Osteocyte (in vitro differentiated cells): ENCODE results near the gene ANKRD28. TPM values are rescaled to one million over a fixed set of nuclear protein-coding genes. Genes with fewer than 3 reads are reported as not detected.

Experiments used
- DNase-seq: peaks from one replicate; pipeline ENCODE4 v3.0.0; 2021; ENCODE audit warnings: mixed read lengths; ENCODE audit not compliant: unreplicated experiment; ENCODE audit errors: extremely low spot score
- H3K27ac Mint-ChIP-seq: one replicate; pipeline ENCODE4 v1.8.0; 2021; ENCODE audit warnings: mild to moderate bottlenecking, mixed read lengths; ENCODE audit not compliant: unreplicated experiment
- H3K27me3 Mint-ChIP-seq: one replicate; pipeline ENCODE4 v1.8.0; 2021; ENCODE audit warnings: mixed read lengths; ENCODE audit not compliant: unreplicated experiment
- H3K36me3 Mint-ChIP-seq: one replicate; pipeline ENCODE4 v1.8.0; 2021; ENCODE audit warnings: mixed read lengths; ENCODE audit not compliant: unreplicated experiment
- H3K4me1 Mint-ChIP-seq: one replicate; pipeline ENCODE4 v1.8.0; 2021; ENCODE audit warnings: mixed read lengths; ENCODE audit not compliant: unreplicated experiment
- H3K4me3 Mint-ChIP-seq: one replicate; pipeline ENCODE4 v1.8.0; 2021; ENCODE audit warnings: mild to moderate bottlenecking, moderate library complexity, mixed read lengths; ENCODE audit not compliant: unreplicated experiment
- H3K9me3 Mint-ChIP-seq: one replicate; pipeline ENCODE4 v1.8.0; 2021; ENCODE audit warnings: mixed read lengths; ENCODE audit not compliant: unreplicated experiment
- CTCF ChIP-seq: fragments of 200-600 bp; sonication (generic); IDR thresholded peaks from 2 replicates; pipeline ENCODE4 v1.5.0; 2021; ENCODE audit warnings: antibody characterized with exemption, mild to moderate bottlenecking, moderate library complexity
- total RNA-seq: library from RNA; stranded (reverse); gene quantifications from 2 replicates; pipeline ENCODE4 v1.2.1, GENCODE V29; 2021

Gene ANKRD28
- total RNA-seq, 1 donor from 2014 or later: 151 TPM

GRCh38 chr3:15803921-15804320, 6.1 kb upstream of the ANKRD28 start:
- H3K4me1 Mint-ChIP-seq: peaks cover 43% of the 10 kb centered on the region
- no peak for DNase-seq
- H3K27ac Mint-ChIP-seq: no peak overlapping the region
- no peaks in the 10 kb centered on the region for H3K27me3 Mint-ChIP-seq
- H3K9me3 Mint-ChIP-seq: no peaks in the 10 kb centered on the region
- no peak for TF ChIP-seq CTCF
- no peaks in the 10 kb centered on the region for H3K36me3 Mint-ChIP-seq
- no peak overlapping the region for H3K4me3 Mint-ChIP-seq

- H3K4me1 Mint-ChIP-seq: peaks cover 46% of the 10 kb centered on the region
Measured at GRCh38 chr3:15801298-15801697, 3.5 kb upstream of the ANKRD28 start.

GRCh38 chr3:15800780-15801179, 3.0 kb upstream of the ANKRD28 start:
- H3K27ac Mint-ChIP-seq: peak overlapping the region; percentile 17
- H3K4me3 Mint-ChIP-seq: no peak overlapping the region
- peaks cover 2% of the 10 kb centered on the region for H3K36me3 Mint-ChIP-seq
- DNase-seq: no peak
- H3K9me3 Mint-ChIP-seq: no peaks in the 10 kb centered on the region
- no peak for TF ChIP-seq CTCF
- peaks cover 41% of the 10 kb centered on the region for H3K4me1 Mint-ChIP-seq
- H3K27me3 Mint-ChIP-seq: no peaks in the 10 kb centered on the region

More at GRCh38 chr3:15801298-15801697, 3.5 kb upstream of the ANKRD28 start:
- no peak for TF ChIP-seq CTCF
- H3K4me3 Mint-ChIP-seq: no peak overlapping the region
- no peak overlapping the region for H3K27ac Mint-ChIP-seq
- no peaks in the 10 kb centered on the region for H3K9me3 Mint-ChIP-seq
- H3K27me3 Mint-ChIP-seq: no peaks in the 10 kb centered on the region
- H3K36me3 Mint-ChIP-seq: peaks cover 2% of the 10 kb centered on the region
- no peak for DNase-seq

- no peaks in the 10 kb centered on the region for H3K9me3 Mint-ChIP-seq
- no peak for TF ChIP-seq CTCF
- no peak overlapping the region for H3K4me3 Mint-ChIP-seq
- H3K36me3 Mint-ChIP-seq: peaks cover 2% of the 10 kb centered on the region
- peak overlapping the region; percentile 17 for H3K27ac Mint-ChIP-seq
- peaks cover 36% of the 10 kb centered on the region for H3K4me1 Mint-ChIP-seq
- no peaks in the 10 kb centered on the region for H3K27me3 Mint-ChIP-seq
- DNase-seq: no peak
Measured at GRCh38 chr3:15800327-15800726, 2.5 kb upstream of the ANKRD28 start.

- Mint-ChIP-seq H3K9me3 (no peaks in the 10 kb centered on the region), H3K27ac (peak overlapping the region; percentile 99), H3K27me3 (no peaks in the 10 kb centered on the region), H3K36me3 (peaks cover 11% of the 10 kb centered on the region), H3K4me1 (peaks cover 25% of the 10 kb centered on the region), H3K4me3 (peak overlapping the region; percentile 93)
- TF ChIP-seq CTCF: no peak
- DNase-seq: no peak
Measured at GRCh38 chr3:15798533-15799245, 910 bp upstream of the ANKRD28 start.
